G401.6 (cell line): ENCODE measurements around the gene RBMX.
"Not testable (repeated sequence)": the region's sequence is repeated elsewhere in the genome, so short reads cannot be mapped to it uniquely, and the experiment has no call there.

ENCODE experiments used
- FAIRE-seq: peaks from 2 replicates; lab custom pipeline; 2012; peaks lifted over from hg19 to GRCh38; lab: Jason Lieb, UNC

The RBMX gene

DNA sequence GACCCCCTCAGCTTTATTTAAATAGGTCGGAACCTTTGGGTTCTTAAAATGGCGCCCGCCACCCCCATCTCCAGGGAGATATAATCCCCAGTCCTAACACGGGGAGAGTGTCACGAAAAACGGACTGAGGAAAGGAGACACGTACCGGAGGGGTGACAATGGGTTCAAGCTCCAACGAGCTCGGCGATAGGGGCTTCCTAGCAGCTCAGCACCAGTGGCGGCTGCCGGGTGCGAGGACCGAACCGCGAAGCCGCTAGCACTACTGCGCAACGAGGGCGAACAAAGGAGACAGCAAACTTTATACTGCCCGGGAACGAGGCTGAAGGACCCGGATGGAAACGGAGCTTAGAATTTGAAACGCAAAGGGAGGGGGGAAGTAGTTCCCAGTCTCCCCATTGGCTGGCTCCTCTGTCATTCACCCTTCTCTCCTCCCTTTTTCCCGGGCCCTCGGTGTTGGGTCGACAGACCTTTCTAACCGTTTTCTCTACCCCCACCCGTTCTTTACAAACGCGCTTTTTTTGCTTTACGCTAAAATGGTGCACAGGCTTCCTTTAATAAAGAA is at the start of gene RBMX:
RBMX (minus strand) TSS at position 274 of the 562 bp plus-strand sequence. CDS start 1,298 bp downstream, outside the sequence.
- FAIRE-seq, result peak; percentile 94

DNA sequence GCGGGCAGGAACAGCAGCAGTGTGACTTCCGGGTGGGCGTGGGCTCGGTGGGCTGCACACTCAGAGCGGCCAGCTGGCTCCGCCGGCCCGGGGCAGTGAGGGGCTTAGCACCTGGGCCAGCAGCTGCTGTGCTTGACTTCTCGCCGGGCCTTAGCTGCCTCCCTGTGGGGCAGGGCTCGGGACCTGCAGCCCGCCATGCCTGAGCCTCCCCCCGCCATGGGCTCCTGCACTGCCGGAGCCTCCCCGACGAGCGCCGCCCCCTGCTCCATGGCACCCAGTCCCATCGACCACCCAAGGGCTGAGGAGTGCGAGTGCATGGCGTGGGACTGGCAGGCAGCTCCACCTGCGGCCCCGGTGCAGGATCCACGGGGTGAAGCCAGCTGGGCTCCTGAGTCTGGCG is 40.9 kb upstream of the RBMX start:
- not testable (repeated sequence) for FAIRE-seq

DNA sequence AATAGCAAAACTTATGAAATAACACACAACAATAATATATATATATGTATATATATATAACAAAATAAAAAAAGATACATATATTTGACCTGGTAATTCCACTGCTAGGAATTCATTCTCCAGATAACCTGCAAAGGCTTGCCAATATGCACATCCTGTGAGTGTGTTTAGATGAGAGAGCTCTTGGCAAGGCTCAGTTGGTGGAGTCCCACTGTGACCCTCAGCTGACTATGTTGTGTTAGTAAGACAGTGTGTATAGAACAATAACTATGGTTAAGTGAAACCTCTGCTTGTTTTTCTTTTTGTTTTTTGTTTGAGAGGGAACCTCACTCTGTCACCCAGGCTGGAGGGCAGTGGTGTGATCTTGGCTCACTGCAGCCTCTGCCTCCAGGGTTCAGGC is 39.5 kb upstream of the RBMX start:
- no peak for FAIRE-seq

DNA sequence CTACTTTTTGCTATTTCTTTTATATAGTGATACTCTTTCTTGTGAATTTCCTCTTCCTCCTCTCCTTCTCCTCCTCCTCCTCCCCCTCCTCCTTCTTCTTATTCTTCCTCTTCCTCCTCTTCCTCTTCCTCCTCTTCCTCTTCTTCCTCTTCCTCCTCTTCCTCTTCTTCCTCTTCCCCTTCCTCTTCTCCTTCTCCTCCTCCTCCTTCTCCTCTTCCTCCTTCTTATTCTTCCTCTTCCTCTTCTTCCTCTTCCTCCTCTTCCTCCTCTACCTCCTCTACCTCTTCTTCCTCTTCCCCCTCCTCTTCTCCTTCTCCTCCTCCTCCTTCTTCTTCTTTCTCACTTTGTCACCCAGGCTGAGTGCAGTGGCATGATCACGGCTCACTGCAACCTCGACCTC is 36.3 kb upstream of the RBMX start:
- FAIRE-seq, result no peak

DNA sequence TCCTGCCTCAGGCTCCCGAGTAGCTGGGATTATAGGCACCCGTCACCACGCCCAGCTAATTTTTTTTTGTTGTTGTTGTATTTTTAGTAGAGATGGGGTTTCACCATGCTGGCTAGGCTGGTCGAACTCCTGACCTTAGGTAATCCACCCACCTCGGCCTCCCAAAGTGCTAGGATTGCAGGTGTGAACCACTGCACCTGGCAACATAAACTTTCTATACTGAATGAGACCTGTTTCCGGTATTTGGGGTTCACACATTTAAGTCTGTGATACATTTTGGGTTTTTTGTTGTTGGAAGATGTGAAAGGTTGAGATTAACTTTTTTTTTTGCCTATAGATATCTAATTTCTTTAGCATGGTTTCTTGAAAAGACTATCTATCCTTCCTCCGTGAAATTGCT is 31.1 kb upstream of the RBMX start:
- not testable (repeated sequence) for FAIRE-seq

DNA sequence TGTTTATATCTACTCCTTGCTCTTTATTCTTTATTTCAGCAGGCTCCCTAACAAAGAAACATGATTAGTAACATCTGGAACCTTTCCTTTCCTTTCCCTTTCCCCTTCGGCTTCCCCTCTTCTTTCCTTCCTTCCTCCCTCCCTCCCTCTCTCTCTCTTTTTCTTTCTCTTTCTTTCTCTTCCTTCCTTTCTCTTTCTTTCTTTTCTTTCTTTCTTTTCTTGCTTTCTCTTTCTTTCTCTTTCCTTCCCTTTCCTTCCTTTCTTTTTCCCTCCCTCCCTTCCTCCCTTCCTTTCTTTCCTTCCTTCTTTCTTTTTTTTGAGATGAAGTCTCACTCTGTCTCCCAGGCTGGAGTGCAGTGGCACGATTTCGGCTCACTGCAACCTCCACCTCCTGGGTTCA is 30.7 kb upstream of the RBMX start:
- no peak for FAIRE-seq

DNA sequence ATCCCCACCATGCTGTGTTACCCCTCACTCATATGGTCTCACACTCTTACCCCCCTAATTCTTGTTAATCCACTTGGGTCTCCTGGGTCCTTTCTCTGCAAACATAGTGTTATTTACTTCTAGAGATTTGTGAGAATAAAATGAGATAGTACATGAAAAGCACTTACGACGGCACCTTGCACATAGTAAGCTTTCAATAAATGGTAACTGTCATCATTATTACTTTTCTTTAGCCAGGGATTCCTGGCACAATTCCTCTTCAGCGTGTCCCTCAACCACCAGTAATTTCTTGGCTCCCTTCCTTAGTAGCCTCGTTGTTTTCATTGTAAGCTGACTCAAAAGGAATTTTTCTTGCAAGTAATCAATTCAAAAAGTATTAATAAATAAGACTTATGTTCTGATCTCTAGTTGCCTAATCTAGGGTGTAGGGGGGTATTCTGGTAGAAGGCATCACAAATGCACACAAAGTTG is 30.1 kb upstream of the RBMX start:
- no peak for FAIRE-seq

DNA sequence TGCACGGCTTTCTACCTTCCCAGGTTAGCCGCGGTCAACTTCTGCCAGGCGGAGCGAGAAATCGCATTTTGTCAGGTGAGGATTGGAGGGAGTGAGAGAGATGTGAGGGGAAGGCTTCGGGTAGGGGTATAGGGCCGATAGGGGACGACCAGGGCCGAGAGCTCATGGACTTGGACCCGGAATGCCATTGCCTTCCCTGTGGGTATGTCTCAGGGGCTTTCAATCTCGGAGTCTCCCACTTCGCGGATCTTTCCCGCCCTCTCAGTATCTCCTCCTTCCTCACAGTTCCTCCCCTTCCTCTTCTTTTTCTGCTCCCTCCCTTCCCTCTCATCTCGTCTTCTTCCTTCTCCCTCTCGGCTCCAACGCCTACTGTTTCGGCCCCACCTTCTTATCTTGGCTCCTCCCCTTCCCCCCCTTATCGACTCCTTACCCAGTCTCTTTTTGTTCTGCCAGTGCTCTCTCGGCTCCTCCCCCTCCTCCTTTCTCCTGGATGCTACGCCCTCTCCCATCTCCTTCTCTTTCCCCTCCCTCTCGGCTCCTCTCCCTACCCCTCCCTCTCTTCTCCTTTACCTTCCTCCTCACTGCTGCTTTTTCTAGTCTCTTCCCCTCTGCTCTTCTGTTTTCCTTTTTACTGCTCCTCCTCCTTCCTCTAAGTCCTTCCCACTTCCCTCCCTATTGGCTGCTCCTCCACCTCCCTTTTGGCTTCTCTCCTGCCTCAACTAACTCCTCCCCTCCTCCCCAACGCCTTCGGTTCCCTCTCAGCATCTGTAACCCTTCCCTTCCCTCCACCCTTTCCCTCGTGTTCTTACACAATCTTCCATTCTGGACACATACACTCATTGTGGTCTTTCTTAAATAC is 29.4 kb upstream of the RBMX start:
- FAIRE-seq, result peak; percentile 99

DNA sequence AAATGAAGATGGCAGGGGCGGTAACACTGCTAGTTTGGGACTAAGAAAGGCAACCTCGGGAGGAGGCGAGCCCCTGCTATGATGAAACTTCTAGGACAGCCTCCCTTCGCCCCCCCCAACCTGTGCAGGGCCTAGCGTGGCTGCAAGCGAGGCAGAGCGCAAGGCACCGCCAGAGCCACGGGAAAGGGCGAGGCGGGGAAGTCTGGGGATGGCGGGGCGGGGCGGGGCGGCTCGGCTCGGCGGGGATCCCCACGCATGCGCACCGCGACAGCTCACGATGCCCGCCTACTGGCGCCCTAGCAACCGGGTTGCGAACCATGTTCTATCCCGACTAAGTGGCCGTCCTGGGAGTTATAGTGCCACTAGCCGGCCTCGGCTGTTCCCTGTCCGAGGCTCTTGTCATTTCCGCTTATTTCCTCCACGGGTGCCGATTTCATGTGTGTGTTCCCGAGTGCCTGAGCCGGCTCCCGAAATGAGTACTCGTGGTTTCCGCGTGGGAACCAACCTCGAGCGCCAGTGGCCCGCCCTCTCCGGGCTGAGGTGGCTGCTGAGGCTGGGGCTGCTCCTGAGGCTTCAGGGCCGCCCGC is 28.7 kb upstream of the RBMX start:
- FAIRE-seq, result peak; percentile 56

DNA sequence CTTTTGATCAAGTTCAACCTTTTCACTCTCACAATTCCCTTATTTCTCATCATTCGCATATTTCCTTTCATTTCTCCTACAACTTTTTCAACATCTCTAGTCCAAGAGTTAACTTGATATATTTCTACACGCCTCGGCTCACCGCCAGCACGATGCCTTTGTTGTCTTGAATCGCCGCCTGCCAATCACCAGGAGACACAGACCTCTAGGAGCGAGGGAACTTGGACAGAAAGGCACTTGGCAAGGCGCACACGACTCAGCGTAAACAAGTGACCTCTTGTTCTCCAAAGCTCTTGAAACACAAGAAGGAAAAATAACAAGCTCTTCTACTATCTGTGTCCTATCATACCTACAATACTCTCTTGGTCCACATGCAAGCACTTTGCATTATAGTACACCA is 27.1 kb upstream of the RBMX start:
- no peak for FAIRE-seq

DNA sequence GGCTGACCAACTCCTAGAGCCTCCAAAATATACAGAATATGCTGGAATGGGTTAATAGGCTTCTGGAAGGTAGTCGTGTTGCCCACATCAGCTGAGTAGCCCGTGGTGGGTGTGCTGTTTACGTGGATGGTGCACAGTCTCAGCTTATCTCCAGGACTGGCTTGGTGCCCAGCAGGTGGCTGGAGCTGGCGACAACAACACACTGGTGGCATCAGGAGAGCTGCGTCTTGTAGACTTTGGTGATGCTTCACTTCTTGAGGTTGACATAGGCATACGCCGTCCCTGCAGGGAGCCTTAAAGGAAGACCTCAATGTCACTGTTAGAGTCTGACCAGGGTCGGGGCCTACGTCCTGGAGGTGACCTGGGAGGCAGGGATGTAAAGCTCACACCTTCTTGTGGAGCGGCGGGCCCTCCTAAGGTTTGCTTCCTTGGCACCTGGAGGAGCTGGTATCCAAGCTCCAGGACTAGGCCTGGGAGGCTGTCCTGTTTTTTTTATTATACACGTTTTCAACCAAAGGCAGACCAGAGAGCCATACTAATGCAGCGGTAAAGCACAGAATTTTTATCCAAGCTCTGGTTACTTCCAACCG is 26.5 kb upstream of the RBMX start:
- no peak for FAIRE-seq

DNA sequence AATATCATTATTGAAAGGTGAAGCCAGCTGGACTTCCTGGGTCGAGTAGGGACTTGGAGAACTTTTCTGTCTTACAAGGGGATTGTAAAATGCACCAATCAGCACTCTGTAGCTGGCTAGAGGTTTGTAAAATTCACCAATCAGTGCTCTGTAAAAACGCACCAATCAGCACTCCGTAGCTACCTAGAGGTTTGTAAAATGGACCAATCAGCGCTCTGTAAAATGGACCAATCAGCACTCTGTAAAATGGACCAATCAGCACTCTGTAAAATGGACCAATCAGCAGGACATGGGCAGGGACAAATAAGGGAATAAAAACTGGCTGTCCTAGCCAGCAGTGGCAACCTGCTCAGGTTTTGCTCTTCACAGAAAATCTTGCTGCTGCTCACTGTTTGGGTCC is 23.5 kb upstream of the RBMX start:
- not testable (repeated sequence) for FAIRE-seq

DNA sequence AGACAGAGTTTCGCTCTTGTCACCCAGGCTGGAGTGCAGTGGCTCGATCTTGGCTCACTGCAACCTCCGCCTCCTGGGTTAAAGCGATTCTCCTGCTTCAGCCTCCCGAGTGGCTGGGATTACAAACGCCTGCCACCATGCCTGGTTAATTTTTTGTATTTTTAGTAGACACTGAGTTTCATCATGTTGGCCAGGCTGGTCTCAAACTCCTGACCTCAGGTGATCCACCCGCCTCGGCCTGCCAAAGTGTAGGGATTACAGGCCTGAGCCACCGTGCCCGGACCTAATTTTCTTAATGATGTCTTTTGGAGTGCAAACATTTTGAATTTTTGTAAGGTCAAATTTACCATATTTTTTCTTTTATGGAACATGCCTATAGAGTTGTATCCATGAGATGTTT is 19.5 kb upstream of the RBMX start:
- not testable (repeated sequence) for FAIRE-seq

DNA sequence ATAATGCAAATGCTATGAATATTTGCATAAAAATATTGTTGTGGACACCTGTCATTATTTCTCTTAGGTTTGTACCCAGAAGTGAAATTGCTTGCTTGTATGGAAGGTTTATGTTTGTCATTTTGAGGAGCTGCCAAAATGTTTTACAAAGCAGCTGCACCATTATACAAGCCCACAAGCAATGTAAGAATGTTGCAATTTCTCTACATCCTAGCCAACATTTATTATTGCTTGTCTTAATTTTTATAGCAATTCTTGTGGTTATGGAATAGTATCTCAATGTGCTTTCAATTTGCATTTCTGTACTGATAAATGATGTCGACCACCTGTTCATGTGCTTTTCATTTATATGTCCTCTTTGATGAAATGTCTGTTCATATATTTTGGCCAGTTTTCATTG is 18.7 kb upstream of the RBMX start:
- FAIRE-seq, result peak; percentile 19

DNA sequence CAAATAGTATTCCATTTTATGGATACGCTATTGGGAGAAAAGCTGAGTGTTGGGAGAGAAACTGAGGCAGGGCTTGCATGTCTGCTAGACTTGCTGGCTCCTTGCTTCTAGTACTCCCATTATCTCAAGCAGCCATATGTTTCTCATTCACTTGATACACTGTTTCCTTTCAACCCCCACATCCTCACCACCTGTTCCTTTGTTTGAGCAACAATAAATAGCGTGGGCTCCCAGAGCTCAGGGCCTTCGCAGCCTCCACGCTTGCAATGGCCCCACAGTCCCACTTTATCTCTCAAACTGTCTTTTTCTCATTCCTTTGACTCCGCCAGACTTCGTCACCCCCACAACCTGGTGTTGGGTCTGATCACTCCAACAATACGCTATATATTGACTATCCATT is 18.2 kb upstream of the RBMX start:
- FAIRE-seq, result not testable (repeated sequence)

DNA sequence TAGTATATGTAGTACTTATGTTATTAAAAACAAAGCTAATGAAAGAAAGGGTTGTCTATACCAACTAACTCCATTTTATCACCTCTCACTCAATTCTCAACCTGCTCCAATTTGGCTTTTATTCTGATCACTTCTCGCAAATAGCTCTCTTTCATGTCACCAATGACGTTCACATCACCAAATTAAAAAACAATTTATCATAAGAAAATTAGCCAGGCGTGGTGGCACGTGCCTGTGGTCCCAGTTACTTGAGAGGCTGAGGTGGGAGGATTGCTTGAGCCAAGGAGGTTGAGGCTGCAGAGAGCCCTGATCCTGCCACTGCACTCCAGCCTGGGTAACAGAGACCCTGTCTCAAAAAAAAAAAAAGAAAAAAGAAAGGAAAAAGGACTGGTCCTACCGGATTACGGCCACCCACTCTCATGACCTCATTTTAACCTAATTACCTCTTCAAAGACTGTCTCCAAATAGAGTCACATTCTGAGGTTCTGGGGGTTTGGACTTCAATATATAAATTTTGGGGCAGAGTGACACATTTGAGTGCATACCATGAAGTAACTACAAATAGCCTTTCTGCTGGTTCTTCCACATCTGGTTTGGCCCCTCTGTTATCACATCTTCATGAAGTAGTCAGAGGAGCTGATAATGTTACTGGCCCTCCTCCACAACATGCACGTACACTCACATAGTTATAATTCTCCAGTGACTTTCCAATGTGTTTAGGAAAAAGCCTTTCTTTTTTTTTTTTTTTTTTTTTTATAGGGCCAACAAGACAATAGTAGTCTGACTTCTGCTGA is 15.8 kb upstream of the RBMX start:
- FAIRE-seq, result no peak

DNA sequence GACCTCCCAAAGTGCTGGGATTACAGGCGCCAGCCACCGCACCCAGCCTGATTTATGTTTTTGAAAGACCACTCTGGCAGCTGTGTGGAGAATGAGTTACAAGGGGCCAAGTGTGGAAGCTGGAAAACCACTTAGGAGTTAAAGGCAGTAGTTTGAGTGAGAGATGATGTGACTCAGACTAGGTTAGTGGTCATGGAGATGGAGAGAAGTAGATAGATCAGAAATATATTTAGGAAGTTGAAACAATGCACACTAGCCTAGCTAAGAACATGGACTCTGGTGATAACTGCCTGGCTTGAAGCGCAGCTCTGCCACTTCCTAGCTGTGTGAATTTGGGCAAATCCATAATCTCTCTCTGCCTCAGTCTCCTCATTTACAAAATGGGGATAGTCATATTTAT is 11.9 kb upstream of the RBMX start:
- FAIRE-seq, result no peak

DNA sequence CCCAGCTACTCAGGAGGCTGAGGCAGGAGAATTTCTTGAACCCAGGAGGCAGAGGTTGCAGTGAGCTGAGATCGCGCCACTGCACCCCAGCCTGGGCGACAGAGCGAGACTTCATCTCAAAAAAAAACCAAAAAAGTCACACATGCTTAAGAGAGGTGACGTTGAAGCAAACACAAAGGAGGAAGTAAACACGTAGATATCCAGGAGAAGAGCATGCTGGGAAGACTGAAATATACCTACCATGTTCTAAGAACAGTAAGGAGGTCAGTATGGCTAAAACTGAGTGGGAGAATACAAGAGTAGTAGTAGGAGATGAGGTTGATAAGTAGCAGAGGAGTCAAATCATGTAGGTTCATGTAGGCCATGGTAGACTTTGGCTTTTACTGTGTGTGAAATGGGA is 10.1 kb upstream of the RBMX start:
- FAIRE-seq, result not testable (repeated sequence)

DNA sequence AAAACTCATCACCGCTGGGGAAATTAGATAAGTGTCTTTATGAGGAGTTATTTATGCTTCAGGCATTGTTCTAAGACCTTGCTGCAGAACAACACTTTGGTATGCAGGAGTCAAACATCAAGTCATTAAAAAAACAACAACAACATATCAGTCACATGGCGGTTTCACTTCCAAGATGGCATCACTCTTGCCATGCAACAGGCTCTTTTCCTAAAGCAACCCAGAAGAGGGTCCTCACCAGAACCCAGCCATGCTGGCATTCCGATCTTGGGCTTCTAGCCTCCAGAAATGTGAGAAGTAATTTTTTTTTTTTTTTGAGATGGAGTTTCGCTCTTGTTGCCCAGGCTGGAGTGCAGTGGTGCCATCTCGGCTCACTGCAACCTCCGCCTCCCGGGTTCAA is 8.7 kb upstream of the RBMX start:
- FAIRE-seq, result no peak

DNA sequence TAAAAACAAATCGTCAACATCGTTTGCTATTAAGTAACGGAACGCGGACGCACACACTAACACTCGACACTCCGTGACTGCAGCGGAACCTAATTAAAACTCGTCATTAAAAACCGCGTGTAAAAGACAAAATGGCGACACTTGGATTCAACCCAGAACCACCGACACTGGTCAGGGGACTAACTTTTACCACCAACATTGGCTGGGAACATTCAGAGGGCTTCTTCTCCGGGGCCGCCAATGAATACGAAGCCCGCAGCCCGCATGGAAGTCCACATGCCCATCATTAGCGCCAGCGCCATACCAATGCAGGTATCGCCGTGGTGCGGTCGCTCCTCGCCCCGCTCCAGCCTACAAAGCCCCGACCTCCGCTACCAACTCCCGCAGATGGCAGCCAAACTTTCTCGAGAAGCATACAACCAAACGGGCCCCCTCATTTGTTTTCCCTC is 498 bp downstream of the RBMX start:
- no peak for FAIRE-seq

DNA sequence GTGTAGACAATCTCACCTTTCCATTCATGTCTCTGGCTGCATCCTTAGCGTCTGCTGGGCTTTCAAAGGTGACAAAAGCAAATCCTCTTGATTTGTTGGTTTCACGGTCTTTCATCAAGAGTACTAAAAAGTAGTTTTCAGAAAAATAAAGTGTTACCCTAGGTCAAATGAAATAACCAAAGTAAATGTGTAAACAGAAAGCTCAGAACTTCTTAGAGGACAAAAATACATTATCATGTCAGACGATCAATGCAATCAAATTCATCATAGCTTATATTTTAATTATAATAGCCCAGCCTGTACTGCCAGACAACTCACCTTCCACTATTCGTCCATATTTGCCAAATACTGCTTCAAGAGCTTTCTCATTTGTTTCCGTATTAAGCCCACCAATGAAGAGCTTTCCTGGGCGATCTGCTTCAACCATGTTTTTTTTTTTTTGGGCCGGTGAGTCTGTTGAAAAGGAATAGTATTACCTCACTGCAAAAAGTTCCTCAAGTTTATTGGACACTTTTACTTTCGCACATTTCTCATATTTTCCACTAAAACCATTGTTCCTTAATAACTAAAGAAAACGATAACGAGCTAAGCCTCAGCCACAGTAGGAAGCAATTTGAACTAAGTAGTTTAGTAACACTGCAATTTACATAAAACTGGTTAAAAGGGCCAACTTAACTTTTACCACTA is 1.4 kb downstream of the RBMX start:
- no peak for FAIRE-seq

DNA sequence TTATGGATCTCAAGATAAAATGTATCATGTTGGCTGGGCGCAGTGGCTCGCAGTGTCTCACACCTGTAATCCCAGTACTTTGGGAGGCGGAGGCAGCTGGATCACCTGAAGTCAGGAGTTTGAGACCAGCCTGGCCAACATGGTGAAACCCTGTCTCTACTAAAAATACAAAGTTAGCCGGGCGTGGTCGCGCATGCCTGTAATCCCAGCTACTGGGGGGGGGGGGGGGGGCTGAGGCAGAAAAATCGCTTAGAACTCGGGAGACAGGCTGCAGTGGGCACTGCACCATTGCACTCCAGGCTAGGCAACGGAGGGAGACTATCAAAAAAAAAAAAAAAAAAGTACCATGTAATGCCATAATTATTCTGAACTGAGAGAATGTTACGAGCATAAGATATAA is 2.1 kb downstream of the RBMX start:
- no peak for FAIRE-seq
